HEK293 (cell line): Measurements from ENCODE around the gene SMURF1.

Source experiments
- BCL11A ChIP-seq: fragments of 450-650 bp; formaldehyde crosslinking; IDR thresholded peaks from 2 replicates; pipeline ENCODE4 v1.5.1; 2016; ENCODE audit warnings: low read depth, missing biosample characterization, missing genetic modification characterization
- HIC1 ChIP-seq: fragments of 450-650 bp; formaldehyde crosslinking; IDR thresholded peaks from 2 replicates; pipeline ENCODE4 v1.5.1; 2016; ENCODE audit warnings: missing biosample characterization, missing genetic modification characterization
- KLF10 ChIP-seq: fragments of 450-650 bp; IDR thresholded peaks from 2 replicates; pipeline ENCODE4 v1.5.1; 2018; ENCODE audit warnings: missing biosample characterization, mild to moderate bottlenecking, missing genetic modification characterization
- KLF8 ChIP-seq: fragments of 450-650 bp; formaldehyde crosslinking; IDR thresholded peaks from 2 replicates; pipeline ENCODE4 v1.5.1; 2016; ENCODE audit warnings: missing biosample characterization, missing genetic modification characterization
- OSR2 ChIP-seq: fragments of 450-650 bp; formaldehyde crosslinking; IDR thresholded peaks from 2 replicates; pipeline ENCODE4 v1.5.1; 2016; ENCODE audit warnings: missing biosample characterization, missing genetic modification characterization
- OVOL3 ChIP-seq: fragments of 450-650 bp; formaldehyde crosslinking; IDR thresholded peaks from 2 replicates; pipeline ENCODE4 v1.5.1; 2016; ENCODE audit warnings: missing biosample characterization, missing genetic modification characterization
- PRDM6 ChIP-seq: fragments of 450-650 bp; formaldehyde crosslinking; IDR thresholded peaks from 2 replicates; pipeline ENCODE4 v1.5.1; 2017; ENCODE audit warnings: missing biosample characterization, missing genetic modification characterization
- REPIN1 ChIP-seq: fragments of 450-650 bp; formaldehyde crosslinking; IDR thresholded peaks from 2 replicates; pipeline ENCODE4 v1.5.1; 2017; ENCODE audit warnings: missing biosample characterization, missing genetic modification characterization, low read depth
- SP7 ChIP-seq: fragments of 450-650 bp; formaldehyde crosslinking; IDR thresholded peaks from 2 replicates; pipeline ENCODE4 v1.5.1; 2016; ENCODE audit warnings: missing biosample characterization, missing genetic modification characterization
- TRIM28 ChIP-seq: IDR thresholded peaks from 2 replicates; pipeline ENCODE4 v1.6.1; 2011; ENCODE audit warnings: low read length, control low read depth, borderline replicate concordance
- WT1 ChIP-seq: fragments of 450-650 bp; formaldehyde crosslinking; IDR thresholded peaks from 2 replicates; pipeline ENCODE4 v1.5.1; 2016; ENCODE audit warnings: missing biosample characterization, missing genetic modification characterization
- ZBTB17 ChIP-seq: fragments of 450-650 bp; formaldehyde crosslinking; IDR thresholded peaks from 2 replicates; pipeline ENCODE4 v1.5.1; 2016; ENCODE audit warnings: missing biosample characterization, missing genetic modification characterization
- ZBTB6 ChIP-seq: fragments of 450-650 bp; formaldehyde crosslinking; IDR thresholded peaks from 2 replicates; pipeline ENCODE4 v1.5.1; 2017; ENCODE audit warnings: missing biosample characterization, missing genetic modification characterization
- ZBTB7A ChIP-seq: fragments of 450-650 bp; formaldehyde crosslinking; IDR thresholded peaks from 2 replicates; pipeline ENCODE4 v1.5.1; 2016; ENCODE audit warnings: low read depth, missing biosample characterization, missing genetic modification characterization
- ZFHX2 ChIP-seq: fragments of 450-650 bp; formaldehyde crosslinking; conservative IDR thresholded peaks from 2 replicates; pipeline ENCODE4 v1.5.1; 2016; ENCODE audit warnings: missing biosample characterization, missing genetic modification characterization
- ZFP69B ChIP-seq: fragments of 450-650 bp; formaldehyde crosslinking; IDR thresholded peaks from 2 replicates; pipeline ENCODE4 v1.5.1; 2016; ENCODE audit warnings: missing biosample characterization, missing genetic modification characterization
- ZNF112 ChIP-seq: fragments of 450-650 bp; formaldehyde crosslinking; IDR thresholded peaks from 2 replicates; pipeline ENCODE4 v1.5.0; 2017; ENCODE audit warnings: missing biosample characterization, missing genetic modification characterization
- ZNF169 ChIP-seq: fragments of 450-650 bp; formaldehyde crosslinking; IDR thresholded peaks from 2 replicates; pipeline ENCODE4 v1.5.1; 2016; ENCODE audit warnings: missing biosample characterization, missing genetic modification characterization
- ZNF2 ChIP-seq: fragments of 450-650 bp; formaldehyde crosslinking; IDR thresholded peaks from 2 replicates; pipeline ENCODE4 v1.5.1; 2016; ENCODE audit warnings: missing biosample characterization, missing genetic modification characterization
- ZNF202 ChIP-seq: fragments of 450-650 bp; formaldehyde crosslinking; IDR thresholded peaks from 2 replicates; pipeline ENCODE4 v1.5.1; 2016; ENCODE audit warnings: missing biosample characterization, missing genetic modification characterization, borderline replicate concordance
- ZNF23 ChIP-seq: fragments of 450-650 bp; formaldehyde crosslinking; IDR thresholded peaks from 2 replicates; pipeline ENCODE4 v1.5.1; 2016; ENCODE audit warnings: missing biosample characterization, missing genetic modification characterization, borderline replicate concordance
- ZNF239 ChIP-seq: fragments of 450-650 bp; formaldehyde crosslinking; IDR thresholded peaks from 2 replicates; pipeline ENCODE4 v1.5.1; 2016; ENCODE audit warnings: missing biosample characterization, missing genetic modification characterization
- ZNF324 ChIP-seq: fragments of 450-650 bp; formaldehyde crosslinking; IDR thresholded peaks from 2 replicates; pipeline ENCODE4 v1.5.1; 2016; ENCODE audit warnings: missing biosample characterization, missing genetic modification characterization
- ZNF398 ChIP-seq: fragments of 450-650 bp; formaldehyde crosslinking; IDR thresholded peaks from 2 replicates; pipeline ENCODE4 v1.5.1; 2017; ENCODE audit warnings: missing biosample characterization, missing genetic modification characterization
- ZNF596 ChIP-seq: fragments of 450-650 bp; IDR thresholded peaks from 2 replicates; pipeline ENCODE4 v1.5.0; 2018; ENCODE audit warnings: missing biosample characterization, mild to moderate bottlenecking, missing genetic modification characterization, moderate library complexity
- ZNF76 ChIP-seq: fragments of 450-650 bp; formaldehyde crosslinking; IDR thresholded peaks from 2 replicates; pipeline ENCODE4; 2016; ENCODE audit warnings: low read depth, missing biosample characterization, missing genetic modification characterization, borderline replicate concordance
- ZNF768 ChIP-seq: fragments of 450-650 bp; formaldehyde crosslinking; IDR thresholded peaks from 2 replicates; pipeline ENCODE4 v1.5.1; 2018; ENCODE audit warnings: missing biosample characterization, mild to moderate bottlenecking, missing genetic modification characterization
- ZNF830 ChIP-seq: fragments of 450-650 bp; IDR thresholded peaks from 2 replicates; pipeline ENCODE4 v1.5.0; 2018; ENCODE audit warnings: missing biosample characterization, missing genetic modification characterization, low read depth, mild to moderate bottlenecking, moderate library complexity
- ZNF837 ChIP-seq: fragments of 450-650 bp; formaldehyde crosslinking; IDR thresholded peaks from 2 replicates; pipeline ENCODE4 v1.5.1; 2016; ENCODE audit warnings: missing biosample characterization, missing genetic modification characterization
- ZNF843 ChIP-seq: fragments of 450-650 bp; formaldehyde crosslinking; IDR thresholded peaks from 2 replicates; pipeline ENCODE4 v1.5.1; 2016; ENCODE audit warnings: missing biosample characterization, missing genetic modification characterization
- TF ChIP-seq, protein P1 (sequence below): fragments of 450-650 bp; formaldehyde crosslinking; IDR thresholded peaks from 2 replicates; pipeline ENCODE4 v1.5.1; 2016; ENCODE audit warnings: missing biosample characterization, missing genetic modification characterization
- TF ChIP-seq, protein P2 (sequence below): fragments of 450-650 bp; formaldehyde crosslinking; IDR thresholded peaks from 2 replicates; pipeline ENCODE4; 2016; ENCODE audit warnings: missing biosample characterization, missing genetic modification characterization

Gene SMURF1

GRCh38 chr7:99142727-99143520 is 984 bp downstream of the SMURF1 start (continued):
- peak; percentile 66; the same call in 1 of the 2 replicates for TF ChIP-seq ZBTB6 (tag by site-specific recombination)
- TF ChIP-seq KLF8 (tag by site-specific recombination) = peak; percentile 92
- TF ChIP-seq ZNF76 (tag by site-specific recombination) = peak; percentile 86
- TF ChIP-seq ZNF768 (tag by site-specific recombination) = no peak
- TF ChIP-seq PRDM6 = no peak
- TF ChIP-seq ZBTB7A = 0 out of 2 replicates have a peak, but pooled peaks have one; percentile 41
- TF ChIP-seq BCL11A (tag by site-specific recombination) = no peak
- no peak for TF ChIP-seq REPIN1 (tag by site-specific recombination)
- TF ChIP-seq ZFHX2 = peak; percentile 94
- no peak for TF ChIP-seq ZNF169 (tag by site-specific recombination)
- TF ChIP-seq ZNF830 (tag by site-specific recombination) = no peak
- no peak for TF ChIP-seq ZNF596 (tag by site-specific recombination)
- peak; percentile 70 for TF ChIP-seq ZNF324 (tag by site-specific recombination)
- no peak for TF ChIP-seq HIC1
- TF ChIP-seq ZNF398 (tag by site-specific recombination) = peak; percentile 99
- TF ChIP-seq SP7 (tag by site-specific recombination) = peak; percentile 83
- TF ChIP-seq ZNF2 (tag by site-specific recombination) = peak; percentile 50; the same call in 1 of the 2 replicates
- TF ChIP-seq KLF10 (tag by site-specific recombination) = no peak
- no peak for TF ChIP-seq ZNF837
- TF ChIP-seq, protein P1, sequence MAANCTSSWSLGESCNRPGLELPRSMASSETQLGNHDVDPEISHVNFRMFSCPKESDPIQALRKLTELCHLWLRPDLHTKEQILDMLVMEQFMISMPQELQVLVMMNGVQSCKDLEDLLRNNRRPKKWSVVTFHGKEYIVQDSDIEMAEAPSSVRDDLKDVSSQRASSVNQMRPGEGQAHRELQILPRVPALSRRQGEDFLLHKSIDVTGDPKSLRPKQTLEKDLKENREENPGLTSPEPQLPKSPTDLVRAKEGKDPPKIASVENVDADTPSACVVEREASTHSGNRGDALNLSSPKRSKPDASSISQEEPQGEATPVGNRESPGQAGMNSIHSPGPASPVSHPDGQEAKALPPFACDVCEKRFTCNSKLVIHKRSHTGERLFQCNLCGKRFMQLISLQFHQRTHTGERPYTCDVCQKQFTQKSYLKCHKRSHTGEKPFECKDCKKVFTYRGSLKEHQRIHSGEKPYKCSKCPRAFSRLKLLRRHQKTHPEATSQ (tag by site-specific recombination) = no peak
- no peak for TF ChIP-seq ZNF239 (tag by site-specific recombination)
- TF ChIP-seq ZNF843 (tag by site-specific recombination) = 0 out of 2 replicates have a peak, but pooled peaks have one; percentile 25
- no peak for TF ChIP-seq OVOL3 (tag by site-specific recombination)
- TF ChIP-seq, protein P2, sequence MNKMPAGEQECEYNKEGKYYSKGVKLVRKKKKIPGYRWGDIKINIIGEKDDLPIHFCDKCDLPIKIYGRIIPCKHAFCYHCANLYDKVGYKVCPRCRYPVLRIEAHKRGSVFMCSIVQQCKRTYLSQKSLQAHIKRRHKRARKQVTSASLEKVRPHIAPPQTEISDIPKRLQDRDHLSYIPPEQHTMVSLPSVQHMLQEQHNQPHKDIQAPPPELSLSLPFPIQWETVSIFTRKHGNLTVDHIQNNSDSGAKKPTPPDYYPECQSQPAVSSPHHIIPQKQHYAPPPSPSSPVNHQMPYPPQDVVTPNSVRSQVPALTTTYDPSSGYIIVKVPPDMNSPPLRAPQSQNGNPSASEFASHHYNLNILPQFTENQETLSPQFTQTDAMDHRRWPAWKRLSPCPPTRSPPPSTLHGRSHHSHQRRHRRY (tag by site-specific recombination) = peak; percentile 79; the same call in 1 of the 2 replicates
- peak; percentile 68 for TF ChIP-seq ZFP69B
- no peak for TF ChIP-seq ZNF112 (tag by site-specific recombination)
- TF ChIP-seq ZBTB17 (tag by site-specific recombination) = peak; percentile 92
- no peak for TF ChIP-seq WT1 (tag by site-specific recombination)
- TF ChIP-seq OSR2 = no peak; the same call in 1 of the 2 replicates
- TF ChIP-seq ZNF23 (tag by site-specific recombination) = no peak
- TF ChIP-seq ZNF202 (tag by site-specific recombination) = no peak
- TF ChIP-seq TRIM28 = no peak
